ENCODE measurements around the gene COX10.
"Not testable (repeated sequence)": the region's sequence is repeated elsewhere in the genome, so short reads cannot be mapped to it uniquely, and the experiment has no call there.

Gene COX10

GRCh38 chr17:14184536-14184935 is 115.2 kb downstream of the COX10 start:
- H3K27ac ChIP-seq; H3K4me3 ChIP-seq; H3K4me1 ChIP-seq; H3K27me3 ChIP-seq; H3K36me3 ChIP-seq; DNase-seq; H3K9me3 ChIP-seq; intact Hi-C loops (cut with DNase I; ENCODE audit: low total_unique reads): not testable (repeated sequence)

GRCh38 chr17:14186443-14186842 is 117.1 kb downstream of the COX10 start:
- H3K36me3 ChIP-seq; H3K4me1 ChIP-seq; DNase-seq; H3K4me3 ChIP-seq; H3K27ac ChIP-seq; H3K9me3 ChIP-seq; H3K27me3 ChIP-seq; intact Hi-C loops (cut with DNase I; ENCODE audit: low total_unique reads): not testable (repeated sequence)

- H3K27ac ChIP-seq; H3K4me3 ChIP-seq; H3K36me3 ChIP-seq; DNase-seq; H3K27me3 ChIP-seq; H3K9me3 ChIP-seq; intact Hi-C loops (cut with DNase I; ENCODE audit: low total_unique reads); H3K4me1 ChIP-seq: not testable (repeated sequence)
Observed at GRCh38 chr17:14190774-14191173, 121.5 kb downstream of the COX10 start.

GRCh38 chr17:14191469-14191868 is 122.2 kb downstream of the COX10 start:
- DNase-seq; intact Hi-C loops (cut with DNase I; ENCODE audit: low total_unique reads); H3K4me1 ChIP-seq; H3K4me3 ChIP-seq; H3K9me3 ChIP-seq; H3K27ac ChIP-seq; H3K27me3 ChIP-seq: not testable (repeated sequence)
- peaks cover 0 to 10% (median 0%) of the 10 kb centered on the region in 3 donors for H3K36me3 ChIP-seq

GRCh38 chr17:14192039-14192438 is 122.7 kb downstream of the COX10 start:
- not testable (repeated sequence) for H3K4me1 ChIP-seq

GRCh38 chr17:14192636-14193344 is 123.5 kb downstream of the COX10 start:
- H3K9me3 ChIP-seq; H3K4me1 ChIP-seq; H3K4me3 ChIP-seq; DNase-seq; H3K27ac ChIP-seq; intact Hi-C loops (cut with DNase I; ENCODE audit: low total_unique reads); H3K27me3 ChIP-seq: not testable (repeated sequence)
- peaks cover 0 to 23% (median 5%) of the 10 kb centered on the region in 3 donors for H3K36me3 ChIP-seq

More at GRCh38 chr17:14192039-14192438, 122.7 kb downstream of the COX10 start:
- H3K9me3 ChIP-seq; H3K4me3 ChIP-seq; intact Hi-C loops (cut with DNase I; ENCODE audit: low total_unique reads); H3K27me3 ChIP-seq; DNase-seq; H3K27ac ChIP-seq: not testable (repeated sequence)
- peaks cover 0 to 16% (median 0%) of the 10 kb centered on the region in 3 donors for H3K36me3 ChIP-seq

GRCh38 chr17:14196377-14196997 is 127.2 kb downstream of the COX10 start:
- Histone ChIP-seq H3K27me3 (no peaks in the 10 kb centered on the region), H3K36me3 (peaks cover 0 to 23% (median 5%) of the 10 kb centered on the region in 3 donors), H3K27ac (no peak overlapping the region), H3K4me1 (no peaks in the 10 kb centered on the region), H3K4me3 (no peak overlapping the region), H3K9me3 (no peaks in the 10 kb centered on the region)
- no peak for TF ChIP-seq CTCF (IDR thresholded peaks at IDR 0.05)
- DNase-seq = no peak
- intact Hi-C loops (cut with DNase I; ENCODE audit: low total_unique reads) = no loop called here

GRCh38 chr17:14197057-14197456 is 127.8 kb downstream of the COX10 start:
- Histone ChIP-seq H3K4me3 (no peak overlapping the region), H3K9me3 (no peaks in the 10 kb centered on the region), H3K36me3 (peaks cover 0 to 23% (median 5%) of the 10 kb centered on the region in 3 donors), H3K27ac (no peak overlapping the region), H3K27me3 (no peaks in the 10 kb centered on the region), H3K4me1 (no peaks in the 10 kb centered on the region)
- intact Hi-C loops (cut with DNase I; ENCODE audit: low total_unique reads) = no loop called here
- TF ChIP-seq CTCF (IDR thresholded peaks at IDR 0.05) = no peak
- DNase-seq = no peak

All from tibial artery (tissue), 4 donors.